ENCODE results near the gene TLE4. TPM values are rescaled to one million over a fixed set of nuclear protein-coding genes. Genes with fewer than 3 reads are reported as not detected.

The TLE4 gene
- total and polyA plus RNA-seq, 10 of the 15 experiments (the other 5 are each of a cell fraction or from before 2014, with no cell fraction given): 5.3 to 53.3 (median 23.3) TPM

DNA sequence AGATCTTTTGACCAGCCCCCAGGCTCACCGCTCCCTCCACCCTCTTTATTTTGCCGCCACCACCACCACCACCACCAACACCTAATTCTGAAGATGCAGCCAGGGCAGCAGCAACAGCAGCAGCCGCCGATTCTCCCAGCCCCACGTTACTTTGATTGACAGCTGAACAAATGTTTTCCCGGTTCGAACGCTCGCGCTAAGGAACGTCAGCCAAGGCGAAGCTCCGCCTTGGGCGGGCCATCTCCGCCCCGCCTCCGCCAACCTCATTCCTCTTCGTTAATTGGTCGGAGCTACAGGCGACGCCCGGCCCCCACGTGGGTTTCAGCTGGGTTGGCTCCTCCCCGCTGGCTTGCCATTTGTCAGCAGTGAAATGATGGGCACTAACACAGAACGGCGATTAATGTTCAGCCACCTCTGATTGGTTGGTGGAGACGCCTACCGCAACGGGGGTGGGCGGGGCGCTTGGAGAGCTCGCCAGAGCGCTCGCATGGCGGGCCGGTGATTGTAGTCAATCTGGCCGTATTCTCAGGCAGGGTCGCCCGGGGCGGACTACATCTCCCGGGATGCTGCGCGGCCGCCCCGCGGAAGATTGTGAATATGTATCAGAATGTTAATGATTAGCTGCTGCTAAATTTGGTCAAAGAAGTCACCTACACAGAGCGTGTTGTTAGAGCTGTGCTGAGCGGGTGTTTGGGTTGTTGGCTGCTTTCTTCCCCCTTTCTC, at the start of gene TLE4 (continued):
- TF ChIP-seq, protein P1, sequence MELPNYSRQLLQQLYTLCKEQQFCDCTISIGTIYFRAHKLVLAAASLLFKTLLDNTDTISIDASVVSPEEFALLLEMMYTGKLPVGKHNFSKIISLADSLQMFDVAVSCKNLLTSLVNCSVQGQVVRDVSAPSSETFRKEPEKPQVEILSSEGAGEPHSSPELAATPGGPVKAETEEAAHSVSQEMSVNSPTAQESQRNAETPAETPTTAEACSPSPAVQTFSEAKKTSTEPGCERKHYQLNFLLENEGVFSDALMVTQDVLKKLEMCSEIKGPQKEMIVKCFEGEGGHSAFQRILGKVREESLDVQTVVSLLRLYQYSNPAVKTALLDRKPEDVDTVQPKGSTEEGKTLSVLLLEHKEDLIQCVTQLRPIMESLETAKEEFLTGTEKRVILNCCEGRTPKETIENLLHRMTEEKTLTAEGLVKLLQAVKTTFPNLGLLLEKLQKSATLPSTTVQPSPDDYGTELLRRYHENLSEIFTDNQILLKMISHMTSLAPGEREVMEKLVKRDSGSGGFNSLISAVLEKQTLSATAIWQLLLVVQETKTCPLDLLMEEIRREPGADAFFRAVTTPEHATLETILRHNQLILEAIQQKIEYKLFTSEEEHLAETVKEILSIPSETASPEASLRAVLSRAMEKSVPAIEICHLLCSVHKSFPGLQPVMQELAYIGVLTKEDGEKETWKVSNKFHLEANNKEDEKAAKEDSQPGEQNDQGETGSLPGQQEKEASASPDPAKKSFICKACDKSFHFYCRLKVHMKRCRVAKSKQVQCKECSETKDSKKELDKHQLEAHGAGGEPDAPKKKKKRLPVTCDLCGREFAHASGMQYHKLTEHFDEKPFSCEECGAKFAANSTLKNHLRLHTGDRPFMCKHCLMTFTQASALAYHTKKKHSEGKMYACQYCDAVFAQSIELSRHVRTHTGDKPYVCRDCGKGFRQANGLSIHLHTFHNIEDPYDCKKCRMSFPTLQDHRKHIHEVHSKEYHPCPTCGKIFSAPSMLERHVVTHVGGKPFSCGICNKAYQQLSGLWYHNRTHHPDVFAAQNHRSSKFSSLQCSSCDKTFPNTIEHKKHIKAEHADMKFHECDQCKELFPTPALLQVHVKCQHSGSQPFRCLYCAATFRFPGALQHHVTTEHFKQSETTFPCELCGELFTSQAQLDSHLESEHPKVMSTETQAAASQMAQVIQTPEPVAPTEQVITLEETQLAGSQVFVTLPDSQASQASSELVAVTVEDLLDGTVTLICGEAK (IDR thresholded peaks at IDR 0.05; ENCODE audit: borderline replicate concordance): no peak; the same call in 1 of the 2 replicates
- TF ChIP-seq, protein P2, sequence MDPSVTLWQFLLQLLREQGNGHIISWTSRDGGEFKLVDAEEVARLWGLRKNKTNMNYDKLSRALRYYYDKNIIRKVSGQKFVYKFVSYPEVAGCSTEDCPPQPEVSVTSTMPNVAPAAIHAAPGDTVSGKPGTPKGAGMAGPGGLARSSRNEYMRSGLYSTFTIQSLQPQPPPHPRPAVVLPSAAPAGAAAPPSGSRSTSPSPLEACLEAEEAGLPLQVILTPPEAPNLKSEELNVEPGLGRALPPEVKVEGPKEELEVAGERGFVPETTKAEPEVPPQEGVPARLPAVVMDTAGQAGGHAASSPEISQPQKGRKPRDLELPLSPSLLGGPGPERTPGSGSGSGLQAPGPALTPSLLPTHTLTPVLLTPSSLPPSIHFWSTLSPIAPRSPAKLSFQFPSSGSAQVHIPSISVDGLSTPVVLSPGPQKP (IDR thresholded peaks at IDR 0.05; ENCODE audit: low read depth, low read length): peak; percentile 92
- TF ChIP-seq CHD1 (IDR thresholded peaks at IDR 0.05; ENCODE audit: low read depth, low read length) (no peak), CREM (IDR thresholded peaks at IDR 0.05; ENCODE audit: low read depth) (peak; percentile 75), CBX5 (IDR thresholded peaks at IDR 0.05; ENCODE audit: low read depth) (0 out of 2 replicates have a peak, but pooled peaks have one; percentile 68), CEBPB (IDR thresholded peaks at IDR 0.05; ENCODE audit: borderline replicate concordance in 1 of 2, low read depth in 2 of 2, low read length in 2 of 2) (no peak), TAF1 (IDR thresholded peaks at IDR 0.05; ENCODE audit: borderline replicate concordance, low read depth, low read length) (peak; percentile 95), MYB (IDR thresholded peaks at IDR 0.05; ENCODE audit: borderline replicate concordance, low read depth, low read length) (0 out of 2 replicates have a peak, but pooled peaks have one; percentile 1), ZZZ3 (IDR thresholded peaks at IDR 0.05; ENCODE audit: control insufficient read depth, insufficient read length, low read depth) (no peak), RB1 (IDR thresholded peaks at IDR 0.05; ENCODE audit: borderline replicate concordance) (no peak), YBX1 (IDR thresholded peaks at IDR 0.05) (no peak), CBFB (IDR thresholded peaks at IDR 0.05; ENCODE audit: low read depth) (peak; percentile 73; the same call in 1 of the 2 replicates), SIX5 (IDR thresholded peaks at IDR 0.05; ENCODE audit: low read depth, low read length, severe bottlenecking) (peak; percentile 86), CBX3 (IDR thresholded peaks at IDR 0.05; ENCODE audit: borderline replicate concordance, low read depth) (no peak), RCOR1 (conservative IDR thresholded peaks at IDR 0.05; ENCODE audit: low read depth, low read length) (no peak), DPF2 (IDR thresholded peaks at IDR 0.05) (peak; percentile 93)
- TF ChIP-seq, protein P3, sequence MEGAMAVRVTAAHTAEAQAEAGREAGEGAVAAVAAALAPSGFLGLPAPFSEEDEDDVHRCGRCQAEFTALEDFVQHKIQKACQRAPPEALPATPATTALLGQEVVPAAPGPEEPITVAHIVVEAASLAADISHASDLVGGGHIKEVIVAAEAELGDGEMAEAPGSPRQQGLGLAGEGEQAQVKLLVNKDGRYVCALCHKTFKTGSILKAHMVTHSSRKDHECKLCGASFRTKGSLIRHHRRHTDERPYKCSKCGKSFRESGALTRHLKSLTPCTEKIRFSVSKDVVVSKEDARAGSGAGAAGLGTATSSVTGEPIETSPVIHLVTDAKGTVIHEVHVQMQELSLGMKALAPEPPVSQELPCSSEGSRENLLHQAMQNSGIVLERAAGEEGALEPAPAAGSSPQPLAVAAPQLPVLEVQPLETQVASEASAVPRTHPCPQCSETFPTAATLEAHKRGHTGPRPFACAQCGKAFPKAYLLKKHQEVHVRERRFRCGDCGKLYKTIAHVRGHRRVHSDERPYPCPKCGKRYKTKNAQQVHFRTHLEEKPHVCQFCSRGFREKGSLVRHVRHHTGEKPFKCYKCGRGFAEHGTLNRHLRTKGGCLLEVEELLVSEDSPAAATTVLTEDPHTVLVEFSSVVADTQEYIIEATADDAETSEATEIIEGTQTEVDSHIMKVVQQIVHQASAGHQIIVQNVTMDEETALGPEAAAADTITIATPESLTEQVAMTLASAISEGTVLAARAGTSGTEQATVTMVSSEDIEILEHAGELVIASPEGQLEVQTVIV (IDR thresholded peaks at IDR 0.05; ENCODE audit: borderline replicate concordance, partially characterized antibody): no peak
- TF ChIP-seq, protein P4, sequence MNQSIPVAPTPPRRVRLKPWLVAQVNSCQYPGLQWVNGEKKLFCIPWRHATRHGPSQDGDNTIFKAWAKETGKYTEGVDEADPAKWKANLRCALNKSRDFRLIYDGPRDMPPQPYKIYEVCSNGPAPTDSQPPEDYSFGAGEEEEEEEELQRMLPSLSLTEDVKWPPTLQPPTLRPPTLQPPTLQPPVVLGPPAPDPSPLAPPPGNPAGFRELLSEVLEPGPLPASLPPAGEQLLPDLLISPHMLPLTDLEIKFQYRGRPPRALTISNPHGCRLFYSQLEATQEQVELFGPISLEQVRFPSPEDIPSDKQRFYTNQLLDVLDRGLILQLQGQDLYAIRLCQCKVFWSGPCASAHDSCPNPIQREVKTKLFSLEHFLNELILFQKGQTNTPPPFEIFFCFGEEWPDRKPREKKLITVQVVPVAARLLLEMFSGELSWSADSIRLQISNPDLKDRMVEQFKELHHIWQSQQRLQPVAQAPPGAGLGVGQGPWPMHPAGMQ (IDR thresholded peaks at IDR 0.05; ENCODE audit: borderline replicate concordance): no peak
